HEK293 (cell line): ENCODE measurements around the gene PYDC1.
"Not testable (repeated sequence)": the region's sequence is repeated elsewhere in the genome, so short reads cannot be mapped to it uniquely, and the experiment has no call there.

ENCODE experiments used
- CTCF ChIA-PET: fragments of 350-600 bp; formaldehyde crosslinking; extraction: SDS; loops from one replicate; lab custom pipeline; 2021; ENCODE audit warnings: antibody characterized with exemption; lab: Yijun Ruan, JAX
- POLR2A ChIA-PET: fragments of 300-600 bp; formaldehyde crosslinking; extraction: SDS; loops from one replicate; lab custom pipeline; 2020; ENCODE audit warnings: antibody characterized with exemption, inconsistent platforms; lab: Yijun Ruan, JAX
- H3K27ac ChIP-seq: fragments of 200-500 bp; sonication (Bioruptor generic); 2 replicates; pipeline ENCODE4 v1.5.1; 2014; ENCODE audit warnings: low read depth, low read length, control low read depth, inconsistent platforms; ENCODE audit errors: extremely low read depth
- H3K36me3 ChIP-seq, 2 experiments: fragments of 200-500 bp in 1 of 2; sonication (Bioruptor generic) in 1 of 2; 1 replicate in 1 of 2; 2 replicates in 1 of 2; pipeline ENCODE4 v1.5.1; 2014 to 2017; ENCODE audit warnings: inconsistent platforms in 2 of 2, low read length in 2 of 2; ENCODE audit not compliant: control insufficient read depth in 2 of 2, insufficient read depth in 1 of 2
- H3K4me1 ChIP-seq: fragments of 200-500 bp; sonication (Bioruptor generic); 2 replicates; pipeline ENCODE4 v1.5.1; 2014; ENCODE audit warnings: mild to moderate bottlenecking, low read length, inconsistent platforms; ENCODE audit not compliant: control insufficient read depth, insufficient read depth
- H3K4me3 ChIP-seq: 2 replicates; pipeline ENCODE4 v1.5.1; 2011; ENCODE audit warnings: low read depth, mild to moderate bottlenecking, control low read depth, low read length, moderate library complexity
- H3K9me3 ChIP-seq: fragments of 200-500 bp; sonication (Bioruptor generic); 2 replicates; pipeline ENCODE4 v1.5.1; 2014; ENCODE audit warnings: low read depth, low read length, inconsistent platforms; ENCODE audit not compliant: control insufficient read depth, insufficient read depth
- HOXC10 ChIP-seq: sonication (generic); formaldehyde crosslinking; IDR thresholded peaks from 2 replicates; pipeline ENCODE4 v1.8.1; 2023; ENCODE audit warnings: mild to moderate bottlenecking, missing genetic modification reagents
- KLF17 ChIP-seq: fragments of 450-650 bp; formaldehyde crosslinking; IDR thresholded peaks from 2 replicates; pipeline ENCODE4 v1.5.1; 2016; ENCODE audit warnings: missing biosample characterization, missing genetic modification characterization
- SCRT2 ChIP-seq: fragments of 450-650 bp; formaldehyde crosslinking; IDR thresholded peaks from 2 replicates; pipeline ENCODE4 v1.5.1; 2016; ENCODE audit warnings: missing biosample characterization, missing genetic modification characterization
- ZBTB17 ChIP-seq: fragments of 450-650 bp; formaldehyde crosslinking; IDR thresholded peaks from 2 replicates; pipeline ENCODE4 v1.5.1; 2016; ENCODE audit warnings: missing biosample characterization, missing genetic modification characterization
- ZEB2 ChIP-seq: fragments of 450-650 bp; formaldehyde crosslinking; IDR thresholded peaks from 2 replicates; pipeline ENCODE4 v1.5.1; 2016; ENCODE audit warnings: missing biosample characterization, missing genetic modification characterization
- ZNF121 ChIP-seq: fragments of 450-650 bp; formaldehyde crosslinking; IDR thresholded peaks from 2 replicates; pipeline ENCODE4 v1.5.1; 2016; ENCODE audit warnings: missing biosample characterization, missing genetic modification characterization
- ZNF18 ChIP-seq: fragments of 450-650 bp; formaldehyde crosslinking; IDR thresholded peaks from 2 replicates; pipeline ENCODE4 v1.5.1; 2016; ENCODE audit warnings: missing biosample characterization, missing genetic modification characterization
- ZNF239 ChIP-seq: fragments of 450-650 bp; formaldehyde crosslinking; IDR thresholded peaks from 2 replicates; pipeline ENCODE4 v1.5.1; 2016; ENCODE audit warnings: missing biosample characterization, missing genetic modification characterization
- ZNF302 ChIP-seq: fragments of 450-650 bp; formaldehyde crosslinking; IDR thresholded peaks from 2 replicates; pipeline ENCODE4 v1.5.1; 2016; ENCODE audit warnings: missing biosample characterization, missing genetic modification characterization, low read depth
- ZNF341 ChIP-seq: fragments of 450-650 bp; formaldehyde crosslinking; IDR thresholded peaks from 2 replicates; pipeline ENCODE4; 2016; ENCODE audit warnings: low read depth, missing biosample characterization, missing genetic modification characterization
- ZNF600 ChIP-seq: fragments of 450-650 bp; formaldehyde crosslinking; IDR thresholded peaks from 2 replicates; pipeline ENCODE4 v1.5.1; 2016; ENCODE audit warnings: missing biosample characterization, missing genetic modification characterization
- ZSCAN23 ChIP-seq: fragments of 450-650 bp; formaldehyde crosslinking; IDR thresholded peaks from 2 replicates; pipeline ENCODE4 v1.5.1; 2016; ENCODE audit warnings: missing biosample characterization, missing genetic modification characterization
- TF ChIP-seq, protein P1 (sequence below): fragments of 450-650 bp; formaldehyde crosslinking; IDR thresholded peaks from 2 replicates; pipeline ENCODE4 v1.5.1; 2016; ENCODE audit warnings: missing biosample characterization, missing genetic modification characterization

PYDC1 gene

GRCh38 chr16:31199430-31200041 lies 17.4 kb downstream of the PYDC1 start:
- H3K27ac ChIP-seq: no peak overlapping the region
- POLR2A ChIA-PET: interaction anchor here (0.6 to 2.2 kb wide), 6 partner anchors 9 to 298 kb away, joined by 4 to 6 read pairs (median 5); partner anchors contain the start of gene KAT8
- no peaks in the 10 kb centered on the region for H3K4me1 ChIP-seq
- CTCF ChIA-PET: no interaction called here
- TF ChIP-seq ZNF239 (tag by site-specific recombination): 0 out of 2 replicates have a peak, but pooled peaks have one; percentile 11
- peak; percentile 74; the same call in 1 of the 2 replicates for TF ChIP-seq ZNF18 (tag by site-specific recombination)
- TF ChIP-seq ZBTB17: peak; percentile 21; the same call in 1 of the 2 replicates
- peak; percentile 68 for TF ChIP-seq SCRT2 (tag by site-specific recombination)
- TF ChIP-seq ZNF341 (tag by site-specific recombination): no peak
- peak; percentile 46; the same call in 1 of the 2 replicates for TF ChIP-seq ZNF600 (tag by site-specific recombination)
- no peak for TF ChIP-seq KLF17 (tag by site-specific recombination)
- H3K36me3 ChIP-seq: peaks cover 19 to 46% of the 10 kb centered on the region in 2 experiments; a peak in 2 of 3 replicates
- no peaks in the 10 kb centered on the region for H3K9me3 ChIP-seq
- H3K4me3 ChIP-seq: no peak overlapping the region

DNA sequence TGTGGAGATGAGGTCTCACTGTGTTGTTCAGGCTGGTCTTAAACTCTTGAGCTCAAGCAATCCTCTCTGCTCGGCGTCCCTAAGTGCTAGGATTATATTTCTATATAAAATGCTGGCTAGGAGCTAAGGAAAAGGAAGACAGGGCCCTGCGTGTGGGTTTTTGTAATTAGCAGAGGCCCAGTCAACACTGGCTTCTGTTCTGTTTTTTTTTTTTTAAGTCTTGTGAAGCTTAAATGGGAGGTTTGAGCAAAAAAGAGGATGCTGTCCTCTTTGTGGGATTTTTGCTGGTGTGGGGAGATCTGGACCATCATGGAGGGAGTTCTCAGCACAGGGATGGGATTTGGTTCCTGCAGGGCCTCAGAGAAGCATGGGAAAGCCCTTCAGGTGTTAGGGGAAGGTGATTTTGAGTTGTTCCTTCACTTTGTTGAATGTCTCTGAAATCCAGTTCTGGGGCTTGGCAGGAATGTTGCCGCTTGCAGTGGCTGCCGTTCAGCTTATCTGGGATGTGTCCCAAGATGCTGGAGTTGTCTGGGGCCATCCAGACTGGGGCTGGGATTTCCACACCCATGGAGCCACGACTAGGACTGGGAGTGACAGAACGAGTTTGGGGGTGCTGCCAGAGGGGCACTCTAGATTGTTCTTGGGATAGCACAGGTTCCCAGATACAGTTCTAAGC lies 18.6 kb downstream of the PYDC1 start:
- H3K4me1 ChIP-seq: no peaks in the 10 kb centered on the region
- no peak overlapping the region for H3K27ac ChIP-seq
- H3K4me3 ChIP-seq: no peak overlapping the region
- TF ChIP-seq HOXC10 (CRISPR knock-in tag) (no peak), ZBTB17 (peak; percentile 68), ZNF121 (0 out of 2 replicates have a peak, but pooled peaks have one; percentile 2), ZSCAN23 (tag by site-specific recombination) (0 out of 2 replicates have a peak, but pooled peaks have one; percentile 57)
- H3K36me3 ChIP-seq: peaks cover 30 to 58% of the 10 kb centered on the region in 2 experiments; a peak in 2 of 3 replicates
- ChIA-PET POLR2A (interaction anchor here (0.6 to 1.6 kb wide), 5 partner anchors 18 to 468 kb away, joined by 3 to 5 read pairs (median 4); partner anchors contain the start of gene KAT8), CTCF (interaction anchor here (0.7 kb wide), 1 partner anchor 100 kb away, joined by 5 read pairs; no protein-coding TSS in a partner anchor)
- H3K9me3 ChIP-seq: no peaks in the 10 kb centered on the region

GRCh38 chr16:31196324-31197088 lies 20.4 kb downstream of the PYDC1 start:
- no peak for TF ChIP-seq ZNF302 (tag by site-specific recombination)
- TF ChIP-seq, protein P1, sequence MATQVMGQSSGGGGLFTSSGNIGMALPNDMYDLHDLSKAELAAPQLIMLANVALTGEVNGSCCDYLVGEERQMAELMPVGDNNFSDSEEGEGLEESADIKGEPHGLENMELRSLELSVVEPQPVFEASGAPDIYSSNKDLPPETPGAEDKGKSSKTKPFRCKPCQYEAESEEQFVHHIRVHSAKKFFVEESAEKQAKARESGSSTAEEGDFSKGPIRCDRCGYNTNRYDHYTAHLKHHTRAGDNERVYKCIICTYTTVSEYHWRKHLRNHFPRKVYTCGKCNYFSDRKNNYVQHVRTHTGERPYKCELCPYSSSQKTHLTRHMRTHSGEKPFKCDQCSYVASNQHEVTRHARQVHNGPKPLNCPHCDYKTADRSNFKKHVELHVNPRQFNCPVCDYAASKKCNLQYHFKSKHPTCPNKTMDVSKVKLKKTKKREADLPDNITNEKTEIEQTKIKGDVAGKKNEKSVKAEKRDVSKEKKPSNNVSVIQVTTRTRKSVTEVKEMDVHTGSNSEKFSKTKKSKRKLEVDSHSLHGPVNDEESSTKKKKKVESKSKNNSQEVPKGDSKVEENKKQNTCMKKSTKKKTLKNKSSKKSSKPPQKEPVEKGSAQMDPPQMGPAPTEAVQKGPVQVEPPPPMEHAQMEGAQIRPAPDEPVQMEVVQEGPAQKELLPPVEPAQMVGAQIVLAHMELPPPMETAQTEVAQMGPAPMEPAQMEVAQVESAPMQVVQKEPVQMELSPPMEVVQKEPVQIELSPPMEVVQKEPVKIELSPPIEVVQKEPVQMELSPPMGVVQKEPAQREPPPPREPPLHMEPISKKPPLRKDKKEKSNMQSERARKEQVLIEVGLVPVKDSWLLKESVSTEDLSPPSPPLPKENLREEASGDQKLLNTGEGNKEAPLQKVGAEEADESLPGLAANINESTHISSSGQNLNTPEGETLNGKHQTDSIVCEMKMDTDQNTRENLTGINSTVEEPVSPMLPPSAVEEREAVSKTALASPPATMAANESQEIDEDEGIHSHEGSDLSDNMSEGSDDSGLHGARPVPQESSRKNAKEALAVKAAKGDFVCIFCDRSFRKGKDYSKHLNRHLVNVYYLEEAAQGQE (tag by site-specific recombination): peak; percentile 74
- TF ChIP-seq ZNF600 (tag by site-specific recombination): peak; percentile 38; the same call in 1 of the 2 replicates
- peak; percentile 54; the same call in 1 of the 2 replicates for TF ChIP-seq ZEB2
- TF ChIP-seq, all 188 proteins: peak for 3
- POLR2A ChIA-PET: interaction anchor here (0.6 to 1.9 kb wide), 5 partner anchors 8 to 89 kb away, joined by 3 to 7 read pairs (median 5); partner anchors contain the start of gene FUS
- Histone ChIP-seq H3K27ac (no peak overlapping the region), H3K9me3 (no peaks in the 10 kb centered on the region), H3K4me1 (no peaks in the 10 kb centered on the region), H3K4me3 (no peak overlapping the region), H3K36me3 (peaks cover 44 to 77% of the 10 kb centered on the region in 2 experiments)
- CTCF ChIA-PET: no interaction called here

- H3K36me3 ChIP-seq: peaks cover 50 to 79% of the 10 kb centered on the region in 2 experiments
Observed at GRCh38 chr16:31195861-31196260, 21.1 kb downstream of the PYDC1 start.

More at GRCh38 chr16:31195861-31196260, 21.1 kb downstream of the PYDC1 start:
- not testable (repeated sequence) for H3K4me1 ChIP-seq, H3K27ac ChIP-seq, H3K4me3 ChIP-seq, H3K9me3 ChIP-seq
- ChIA-PET POLR2A (interaction anchor here (0.8 to 1.9 kb wide), 3 partner anchors 8 to 54 kb away, joined by 3 to 7 read pairs (median 5); partner anchors contain the start of gene FUS), CTCF (interaction anchor here (0.7 kb wide), 1 partner anchor 48 kb away, joined by 3 read pairs; no protein-coding TSS in a partner anchor)
